CD4-positive, alpha-beta T cell treated with Interleukin-10 for 1 hour (primary cell): ENCODE measurements around the gene C6orf89.
"Not testable (repeated sequence)": the region's sequence is repeated elsewhere in the genome, so short reads cannot be mapped to it uniquely, and the experiment has no call there.

Experiments
- DNase-seq: peaks from one replicate; pipeline ENCODE4 v3.0.0-alpha.2; 2020

The C6orf89 gene

GRCh38 chr6:36888654-36889481 is 3.1 kb downstream of the C6orf89 start:
- DNase-seq = no peak

GRCh38 chr6:36890112-36890663 is 4.4 kb downstream of the C6orf89 start:
- DNase-seq = no peak

DNA sequence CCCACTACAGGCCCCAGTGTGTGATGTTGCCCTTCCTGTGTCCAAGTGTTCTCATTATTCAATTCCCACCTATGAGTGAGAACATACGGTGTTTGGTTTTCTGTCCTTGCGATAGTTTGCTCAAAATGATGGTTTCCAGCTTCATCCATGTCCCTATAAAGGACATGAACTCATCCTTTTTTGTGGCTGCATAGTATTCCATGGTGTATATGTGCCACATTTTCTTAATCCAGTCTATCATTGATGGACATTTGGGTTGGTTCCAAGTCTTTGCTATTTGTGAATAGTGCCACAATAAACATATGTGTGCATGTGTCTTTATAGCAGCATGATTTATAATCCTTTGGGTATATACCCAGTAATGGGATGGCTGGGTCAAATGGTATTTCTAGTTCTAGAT is 5.4 kb downstream of the C6orf89 start:
- not testable (repeated sequence) for DNase-seq

GRCh38 chr6:36893976-36894932 is 8.5 kb downstream of the C6orf89 start:
- DNase-seq = no peak

DNA sequence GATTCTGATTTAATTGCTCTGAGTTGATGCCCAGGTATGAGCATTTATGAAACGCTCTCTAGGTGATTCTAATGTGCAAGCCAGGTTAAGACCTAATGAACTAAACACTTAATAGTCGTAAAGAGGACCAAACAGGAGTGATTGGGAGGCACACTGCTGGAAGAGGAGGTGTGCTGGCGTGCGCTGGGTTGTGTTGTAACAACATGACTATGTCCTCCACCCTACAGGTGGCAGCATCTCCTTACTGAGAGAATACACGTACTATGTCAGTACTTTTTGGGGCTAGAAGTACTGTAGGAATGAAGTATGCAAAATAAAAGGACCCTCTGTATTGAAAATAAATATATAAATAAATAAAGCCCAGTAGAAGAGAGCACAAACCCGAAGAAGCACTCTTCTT is 11.9 kb downstream of the C6orf89 start:
- peak; percentile 37 for DNase-seq

GRCh38 chr6:36904114-36904513 is 18.4 kb downstream of the C6orf89 start:
- DNase-seq = no peak

DNA sequence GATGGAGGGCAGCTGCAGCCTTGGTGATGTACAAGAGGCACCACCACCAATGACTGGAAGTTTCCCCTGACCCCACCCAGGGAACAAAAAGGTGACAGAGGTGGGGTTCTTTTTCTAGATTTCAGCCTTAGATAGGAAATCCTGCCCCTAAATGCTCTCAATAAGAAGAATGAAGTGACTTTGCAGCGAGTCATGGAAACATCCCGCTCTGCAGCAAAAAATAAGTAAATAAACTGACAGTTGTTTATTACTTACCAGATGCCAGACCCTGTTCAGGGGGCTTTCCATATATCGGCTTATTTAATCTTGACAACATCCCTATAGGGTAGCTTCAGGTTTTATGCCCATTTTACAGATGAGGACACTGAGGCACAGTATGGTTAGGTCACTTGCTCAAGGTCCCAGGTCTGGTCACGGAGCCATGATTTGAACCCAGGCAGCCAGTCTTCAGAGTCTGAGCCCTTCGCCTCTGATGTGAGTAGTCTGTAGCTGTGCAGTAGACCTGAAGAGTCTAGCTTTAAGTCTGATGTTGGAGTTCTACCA is 19.2 kb downstream of the C6orf89 start:
- DNase-seq = no peak

DNA sequence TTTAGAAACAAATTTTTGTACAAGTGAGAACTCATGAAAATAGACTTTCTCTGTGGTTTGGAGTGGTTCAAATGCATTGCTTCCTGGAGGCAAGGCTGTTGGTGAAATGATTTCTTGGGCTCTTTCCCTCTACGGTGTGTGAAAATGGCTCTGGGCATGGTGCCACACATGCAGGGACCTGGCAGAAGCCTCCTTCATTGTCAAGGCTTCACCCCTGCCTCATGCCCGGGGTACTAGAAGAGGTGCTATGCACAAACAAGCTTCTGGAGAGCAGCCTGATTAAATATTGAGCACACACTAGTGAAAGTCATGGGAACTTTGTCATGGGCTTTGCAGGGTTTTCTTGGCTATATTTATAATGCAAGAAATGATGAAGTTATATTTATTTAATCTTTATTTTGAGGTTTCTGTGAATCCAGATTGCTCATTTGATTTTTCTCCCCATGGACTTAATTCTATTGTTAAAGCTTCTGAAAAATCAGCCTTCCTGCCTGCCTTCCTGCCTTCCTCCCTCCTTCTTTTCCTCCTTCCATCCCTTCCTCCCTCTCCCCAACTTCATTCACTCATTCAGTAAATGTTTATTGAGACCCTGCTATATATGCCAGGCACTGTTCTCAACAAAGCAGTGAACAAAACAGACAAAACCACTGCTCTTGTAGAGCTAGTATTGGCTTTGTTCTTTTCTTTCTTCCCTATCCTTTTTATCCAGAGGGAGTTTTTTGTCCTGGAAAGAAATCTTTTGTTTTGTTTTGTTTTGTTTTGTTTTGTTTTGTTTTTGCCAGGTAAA is 21.0 kb downstream of the C6orf89 start:
- no peak for DNase-seq

- DNase-seq = no peak
These were observed 22.0 kb downstream of the C6orf89 start for GRCh38 chr6:36907781-36908180.

DNA sequence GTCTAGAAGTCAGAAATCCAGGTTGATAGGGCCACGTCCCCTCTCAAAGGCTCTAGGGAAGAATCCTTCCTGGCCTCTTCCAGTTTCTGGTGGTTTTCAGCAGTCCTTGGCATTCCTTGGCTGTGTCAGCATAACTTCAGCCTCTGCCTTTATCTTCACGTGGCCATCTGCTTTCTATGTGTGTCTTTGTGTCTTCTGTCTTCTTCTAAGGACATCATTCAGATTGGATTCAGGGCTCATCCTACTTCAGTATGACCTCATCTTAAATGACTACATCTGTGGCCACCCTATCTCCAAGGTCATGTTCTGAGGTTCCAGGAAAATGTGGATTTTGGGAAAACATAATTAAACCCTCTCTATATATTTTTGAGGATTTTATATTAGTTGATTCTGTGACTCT is 23.0 kb downstream of the C6orf89 start:
- no peak for DNase-seq

DNA sequence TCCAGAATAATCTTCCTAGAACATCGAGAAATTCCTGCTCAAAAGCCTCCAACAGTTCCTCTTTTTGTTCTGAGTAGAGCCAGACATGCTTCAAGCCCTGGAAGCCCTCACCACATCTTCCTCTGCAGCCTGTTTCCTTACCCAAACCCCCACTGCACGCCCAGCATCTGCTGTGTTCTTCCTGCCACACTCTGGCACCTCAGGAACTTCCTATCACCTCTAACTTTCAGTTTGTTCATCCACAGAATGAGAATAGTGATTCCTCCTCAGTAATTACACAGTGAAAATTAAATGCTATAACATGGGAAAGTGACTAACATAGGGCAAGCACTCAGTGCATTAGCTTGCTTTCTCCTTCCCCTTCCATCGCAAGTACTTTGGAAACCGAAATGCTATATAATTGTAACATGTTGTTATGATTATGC is 26.3 kb downstream of the C6orf89 start:
- peak; percentile 40 for DNase-seq

- peak; percentile 75 for DNase-seq
These were observed 26.8 kb downstream of the C6orf89 start for GRCh38 chr6:36912586-36912985.

- DNase-seq = no peak
These were observed 27.3 kb downstream of the C6orf89 start for GRCh38 chr6:36913082-36913481.

GRCh38 chr6:36914227-36914794 is 28.6 kb downstream of the C6orf89 start:
- peak; percentile 55 for DNase-seq

GRCh38 chr6:36915599-36915998 is 29.8 kb downstream of the C6orf89 start:
- DNase-seq = no peak

GRCh38 chr6:36916126-36916525 is 30.4 kb downstream of the C6orf89 start:
- DNase-seq = no peak

- no peak for DNase-seq
These were observed 31.9 kb downstream of the C6orf89 start for GRCh38 chr6:36917541-36918193.

GRCh38 chr6:36920049-36920448 is 34.3 kb downstream of the C6orf89 start:
- DNase-seq = no peak

DNA sequence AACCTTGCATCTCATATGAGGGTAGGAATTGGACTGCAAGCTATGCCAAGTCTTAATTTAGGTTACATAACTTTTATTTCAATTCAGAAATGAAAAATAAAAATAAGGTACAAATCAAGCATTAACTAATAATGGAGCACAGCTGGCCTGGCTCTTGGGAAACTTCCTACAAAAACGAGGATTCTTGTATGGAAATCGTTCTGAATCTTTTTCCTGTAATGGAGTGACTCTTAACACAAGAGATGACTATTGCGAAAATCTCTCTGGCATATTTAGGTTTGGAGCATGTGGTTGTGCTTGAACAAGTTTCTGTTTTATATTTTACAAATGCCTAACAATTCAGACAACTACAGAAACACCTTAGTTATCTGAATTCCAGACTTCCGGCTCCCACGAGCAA is 34.8 kb downstream of the C6orf89 start:
- DNase-seq = no peak

- no peak for DNase-seq
These were observed 38.4 kb downstream of the C6orf89 start for GRCh38 chr6:36924131-36924530.

DNA sequence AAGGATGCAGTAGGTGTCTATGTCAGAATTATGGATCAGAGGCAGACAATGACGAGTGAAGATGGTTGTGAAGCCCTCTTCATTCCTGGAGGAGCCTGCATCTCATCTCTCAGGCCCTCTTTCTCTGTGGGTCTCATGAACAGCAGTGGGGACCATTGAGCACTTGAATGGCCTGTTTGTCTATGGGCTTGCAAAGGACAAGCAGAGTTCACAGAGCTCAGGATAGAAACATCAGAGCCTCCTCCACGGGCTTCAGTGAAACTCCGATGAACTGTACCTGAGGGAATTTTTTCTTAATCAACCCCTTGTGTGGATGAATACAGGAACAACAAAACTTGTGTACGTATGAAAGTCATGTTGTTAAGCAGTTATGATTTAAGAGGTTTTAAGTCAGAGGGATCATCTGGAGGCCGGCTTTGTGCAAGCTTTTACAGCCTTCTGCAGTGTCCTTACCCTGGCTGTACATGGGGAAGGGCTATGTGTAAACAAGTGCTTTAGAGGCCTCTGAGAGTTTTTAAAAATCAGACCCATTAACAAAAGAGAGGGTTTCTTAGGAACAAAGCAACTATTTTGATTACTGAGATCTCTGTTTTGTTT is 39.1 kb downstream of the C6orf89 start:
- no peak for DNase-seq
